ENCODE measurements around the gene MRGPRF.

The MRGPRF gene

GRCh38 chr11:68963779-68964178 is 49.3 kb downstream of the MRGPRF start:
- DNase-seq (ENCODE audit: low read depth), result no peak

GRCh38 chr11:68962527-68963250 is 50.4 kb downstream of the MRGPRF start:
- DNase-seq (ENCODE audit: low read depth), result no peak

GRCh38 chr11:68961245-68961644 is 51.8 kb downstream of the MRGPRF start:
- no peak for DNase-seq (ENCODE audit: low read depth)

GRCh38 chr11:68960294-68961071 is 52.6 kb downstream of the MRGPRF start:
- DNase-seq (ENCODE audit: low read depth), result no peak

GRCh38 chr11:68959465-68960293 is 53.4 kb downstream of the MRGPRF start:
- no peak for DNase-seq (ENCODE audit: low read depth)

- no peak for DNase-seq (ENCODE audit: low read depth)
These were observed 54.8 kb downstream of the MRGPRF start for GRCh38 chr11:68958211-68958610.

- DNase-seq (ENCODE audit: low read depth), result no peak
These were observed 56.3 kb downstream of the MRGPRF start for GRCh38 chr11:68956547-68957254.

GRCh38 chr11:68956142-68956541 is 56.9 kb downstream of the MRGPRF start:
- DNase-seq (ENCODE audit: low read depth), result no peak

GRCh38 chr11:68955607-68955958 is 57.5 kb downstream of the MRGPRF start:
- DNase-seq (ENCODE audit: low read depth), result no peak

GRCh38 chr11:68954836-68955606 is 58.0 kb downstream of the MRGPRF start:
- DNase-seq (ENCODE audit: low read depth), result no peak
